ENCODE results near the gene DNHD1.
A peak's percentile ranks its signal among the peaks of the same experiment; 100 is the strongest.

Gene DNHD1

DNA sequence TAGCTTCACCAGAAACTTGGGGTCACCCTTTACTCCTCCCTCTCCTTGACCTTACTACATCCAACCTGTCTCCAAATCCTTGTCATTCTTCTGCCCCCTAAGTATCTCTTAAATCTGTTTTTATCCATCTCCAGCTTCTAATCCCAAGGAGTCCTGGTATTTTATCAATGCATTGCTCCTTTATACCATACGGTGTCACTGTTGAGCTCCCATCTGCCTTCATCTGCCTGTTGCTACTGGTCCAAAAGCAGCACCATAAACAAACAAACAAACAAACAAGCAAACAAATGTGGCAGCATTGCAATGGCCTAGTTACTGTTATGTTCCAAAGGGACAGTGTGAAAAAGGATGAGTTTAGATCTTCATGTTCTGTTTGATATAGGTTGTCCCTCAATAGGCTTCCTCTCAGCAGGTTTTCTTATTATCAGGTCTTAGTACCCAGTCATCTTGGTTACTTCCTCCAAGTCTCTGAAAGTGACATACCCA is 34.2 kb downstream of the DNHD1 start:
- no peak for DNase-seq

DNA sequence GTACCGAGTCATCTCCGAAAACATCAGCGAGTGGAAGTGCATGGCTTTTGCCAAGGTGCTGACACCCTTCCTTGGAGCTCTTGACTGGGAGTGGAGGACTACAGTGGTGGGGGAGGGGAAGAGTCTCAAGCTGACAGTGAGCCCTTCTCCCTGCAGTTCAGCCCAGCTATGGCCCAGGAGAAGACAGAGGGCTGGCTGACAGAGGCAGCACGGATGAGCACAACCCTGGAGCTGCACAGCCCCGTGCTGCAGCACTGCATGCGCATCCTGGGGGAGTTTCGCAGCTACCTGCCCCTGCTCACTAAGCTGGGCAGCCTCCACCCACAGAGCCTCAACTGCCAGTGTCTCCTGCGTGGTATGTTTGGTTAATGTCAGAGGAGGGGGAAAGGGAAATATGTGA is 41.4 kb downstream of the DNHD1 start:
- no peak for DNase-seq

DNA sequence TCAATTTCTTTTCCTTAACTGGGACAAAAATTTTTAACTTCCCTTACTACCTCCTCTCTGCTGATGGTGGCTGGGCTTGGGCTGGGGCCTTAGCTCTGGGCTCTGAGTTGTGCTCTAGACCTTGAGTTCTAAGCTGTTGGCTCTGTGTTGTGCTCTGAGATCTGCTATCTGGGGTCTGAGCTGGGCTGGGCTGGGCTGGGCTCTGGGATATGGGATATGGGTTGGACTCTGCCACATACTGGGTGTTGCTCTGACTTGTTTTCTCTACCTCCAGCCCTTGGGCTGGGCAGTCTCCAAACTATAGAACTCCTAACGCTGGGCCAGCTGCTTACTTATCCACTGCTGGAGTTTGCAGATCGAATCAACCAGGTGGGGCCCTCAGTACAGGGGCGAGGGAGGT is 41.9 kb downstream of the DNHD1 start:
- no peak for DNase-seq

DNA sequence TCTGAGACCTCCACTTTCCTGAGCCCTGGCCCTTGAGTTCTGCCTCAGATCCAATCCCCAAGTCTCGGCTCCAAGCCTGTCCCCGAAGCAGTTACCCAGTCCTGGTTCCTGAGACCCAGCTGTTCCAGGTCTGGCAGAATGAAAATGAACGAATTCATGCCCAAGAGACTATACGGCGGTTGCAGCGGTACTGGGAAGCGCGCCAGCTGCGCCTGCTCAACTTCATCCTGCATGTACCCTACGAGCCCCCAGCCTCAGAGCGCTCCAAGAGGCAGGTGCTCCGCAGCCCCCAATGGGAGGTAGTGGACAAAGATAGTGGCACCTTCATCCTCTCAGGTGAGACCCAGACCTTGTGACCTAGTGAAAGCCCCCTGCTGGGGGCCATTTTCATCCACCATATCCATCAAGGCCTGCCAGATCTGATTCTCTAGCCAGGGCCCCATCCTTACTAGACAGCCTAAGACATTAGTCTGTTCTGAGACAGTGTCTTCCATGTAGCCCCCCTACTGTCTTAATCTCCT is 42.7 kb downstream of the DNHD1 start:
- no peak for DNase-seq

DNA sequence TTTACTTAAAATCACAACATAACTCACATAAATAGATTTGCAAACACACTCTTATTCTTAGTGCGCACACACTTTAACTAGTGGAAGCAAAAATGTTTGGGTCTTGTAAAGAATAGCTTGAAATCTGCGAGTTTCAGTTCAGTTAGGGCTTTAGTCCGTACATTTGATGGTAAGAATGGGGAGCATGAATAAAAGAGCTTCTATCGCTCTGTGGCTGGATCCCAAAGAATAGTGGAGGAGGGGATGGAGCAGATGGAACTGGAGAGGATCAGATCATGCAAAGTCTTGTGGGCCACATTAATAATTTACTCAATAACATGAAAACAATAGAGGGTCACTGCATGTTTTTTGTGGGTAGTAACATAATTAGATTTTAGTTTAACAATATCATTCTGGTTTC is 44.3 kb downstream of the DNHD1 start:
- DNase-seq = no peak

DNA sequence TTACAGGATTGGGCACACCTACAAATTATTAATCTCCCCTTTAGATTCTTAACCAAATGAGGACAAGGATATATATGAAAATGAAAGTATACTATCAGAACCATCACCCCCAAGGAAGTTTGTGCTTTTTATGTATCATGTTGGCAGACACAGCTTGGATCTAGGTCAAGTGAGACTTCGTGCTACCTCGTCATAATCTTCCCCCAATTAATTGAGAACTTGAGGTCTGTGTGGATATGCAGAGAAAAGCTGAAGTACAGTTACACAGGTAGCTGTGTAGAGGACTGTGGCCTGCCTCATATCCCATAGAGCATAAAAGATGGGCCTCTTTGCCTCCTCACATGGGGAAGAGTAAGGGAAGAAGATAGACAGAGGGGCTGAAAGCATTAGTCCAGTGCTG is 45.6 kb downstream of the DNHD1 start:
- peak; percentile 13 for DNase-seq

DNA sequence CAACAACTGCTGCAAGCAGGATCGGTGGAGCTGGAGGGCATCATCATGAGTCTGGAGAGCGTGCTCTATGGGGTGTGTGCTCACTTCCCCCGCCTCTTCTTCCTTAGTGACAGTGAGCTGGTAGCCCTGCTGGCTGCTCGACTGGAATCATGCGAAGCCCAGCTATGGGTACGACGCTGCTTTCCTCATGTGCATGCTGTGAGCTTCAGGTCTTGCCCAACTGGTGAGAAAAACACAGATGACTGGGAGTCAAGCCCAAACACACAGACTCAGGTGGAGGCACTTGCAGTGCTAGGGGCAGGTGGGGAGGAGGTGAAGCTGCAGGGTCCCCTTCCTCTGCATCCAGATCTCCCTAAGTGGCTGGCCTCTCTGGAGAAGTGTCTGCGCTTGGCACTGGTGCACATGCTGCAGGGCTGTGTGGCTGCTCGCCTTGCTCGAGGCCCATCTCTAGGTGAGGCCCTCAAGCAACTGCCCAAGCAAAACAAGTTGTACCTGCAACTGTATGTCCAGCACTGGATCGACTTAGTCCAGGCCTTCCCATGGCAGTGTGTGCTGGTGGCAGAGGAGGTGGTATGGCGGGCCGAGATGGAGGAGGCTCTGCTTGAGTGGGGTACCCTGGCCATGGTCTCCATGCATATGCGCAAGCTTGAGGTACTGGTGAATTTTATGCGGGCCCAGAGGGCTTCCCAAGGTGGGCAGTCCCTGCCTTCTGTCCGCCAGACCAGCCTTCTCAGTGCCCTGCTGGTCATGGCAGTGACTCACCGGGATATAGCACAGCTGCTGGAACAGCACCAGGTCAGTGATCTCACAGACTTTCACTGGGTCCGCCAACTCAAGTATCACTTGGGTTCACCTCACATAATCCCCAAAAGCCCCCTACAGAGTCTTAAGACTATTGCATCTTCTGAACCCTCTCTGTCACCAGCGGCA is 48.1 kb downstream of the DNHD1 start:
- DNase-seq = no peak

DNA sequence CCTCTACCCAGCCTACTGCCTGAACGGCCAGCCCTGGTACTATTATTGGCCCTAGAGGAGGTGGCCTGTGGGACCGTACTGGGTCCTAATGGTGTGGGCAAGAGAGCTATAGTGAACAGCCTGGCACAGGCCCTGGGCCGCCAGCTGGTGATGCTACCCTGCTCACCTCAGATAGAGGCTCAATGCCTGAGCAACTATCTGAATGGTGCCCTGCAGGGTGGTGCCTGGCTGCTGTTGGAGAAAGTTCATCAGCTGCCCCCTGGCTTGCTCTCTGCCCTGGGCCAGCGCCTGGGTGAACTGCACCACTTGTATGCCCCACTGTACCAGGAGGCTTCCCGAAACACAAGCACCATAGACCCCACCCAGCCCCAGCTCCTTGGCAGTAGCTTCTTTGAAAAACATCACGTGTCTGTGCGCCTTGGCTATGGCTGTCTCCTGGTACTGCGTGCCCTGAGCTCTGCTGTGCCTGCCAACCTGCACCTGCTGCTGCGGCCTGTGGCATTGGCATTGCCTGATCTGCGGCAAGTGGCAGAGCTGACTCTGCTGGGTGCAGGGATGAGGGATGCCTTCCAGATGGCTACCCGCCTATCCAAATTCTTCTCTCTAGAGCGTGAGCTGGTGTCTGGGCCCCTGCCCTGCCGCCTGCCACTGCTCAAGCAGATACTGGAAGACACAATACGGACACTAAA is 49.0 kb downstream of the DNHD1 start:
- DNase-seq = no peak

DNA sequence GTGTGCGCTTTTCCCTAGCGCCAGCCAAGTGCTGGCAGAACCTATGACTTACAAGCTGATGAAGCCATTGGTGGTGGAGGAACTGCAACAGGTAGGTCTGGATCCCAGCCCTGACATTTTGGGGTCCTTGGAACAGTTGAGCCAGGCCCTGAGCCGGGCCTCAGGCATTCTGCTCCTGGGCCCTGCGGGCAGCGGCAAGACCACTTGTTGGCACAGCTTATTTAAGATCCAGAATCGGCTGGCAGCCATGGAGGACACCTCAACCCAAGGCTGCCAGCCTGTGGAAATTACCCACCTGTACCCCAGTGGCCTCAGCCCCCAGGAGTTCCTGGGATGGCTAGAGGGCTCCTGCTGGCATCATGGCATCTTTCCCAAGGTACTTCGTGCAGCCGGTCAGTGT is 49.7 kb downstream of the DNHD1 start:
- DNase-seq = no peak

DNA sequence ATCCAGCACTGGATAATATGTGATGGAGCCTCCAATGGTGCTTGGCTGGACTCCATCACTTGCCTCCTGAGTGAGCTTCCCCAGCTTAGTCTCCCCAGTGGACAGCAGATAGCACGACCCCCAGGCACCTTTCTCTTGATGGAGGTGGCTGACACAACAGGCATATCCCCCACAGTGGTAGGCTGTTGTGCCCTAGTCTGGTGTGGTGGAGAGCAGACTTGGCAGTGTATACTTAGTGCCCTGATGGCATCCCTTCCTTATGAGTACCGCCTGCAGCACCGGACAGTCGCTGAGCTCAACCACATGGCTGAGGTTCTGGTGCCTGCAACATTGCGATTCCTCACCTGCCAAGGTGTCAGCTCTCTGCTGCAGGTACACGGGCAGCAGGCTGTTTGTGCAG is 50.1 kb downstream of the DNHD1 start:
- DNase-seq = peak; percentile 29

DNA sequence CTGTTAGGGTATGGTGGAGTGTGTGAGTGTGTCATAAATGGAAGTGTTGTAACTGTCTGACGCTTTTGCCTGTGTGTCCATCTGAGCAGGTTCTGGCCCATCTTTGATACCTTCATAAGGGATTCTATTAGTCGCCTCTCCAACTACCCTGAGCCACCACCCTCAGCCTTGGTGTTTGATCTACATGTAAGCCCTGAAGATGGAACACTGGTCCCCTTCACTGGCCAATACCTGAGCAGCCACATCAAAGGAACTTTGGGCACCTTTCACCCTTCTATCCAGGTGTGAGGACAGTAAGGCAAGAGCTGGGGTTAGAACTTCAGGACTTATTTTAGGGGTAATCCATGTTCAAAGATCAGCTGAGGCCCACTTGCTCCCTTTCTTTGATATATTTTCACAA is 51.0 kb downstream of the DNHD1 start:
- peak; percentile 30 for DNase-seq

DNA sequence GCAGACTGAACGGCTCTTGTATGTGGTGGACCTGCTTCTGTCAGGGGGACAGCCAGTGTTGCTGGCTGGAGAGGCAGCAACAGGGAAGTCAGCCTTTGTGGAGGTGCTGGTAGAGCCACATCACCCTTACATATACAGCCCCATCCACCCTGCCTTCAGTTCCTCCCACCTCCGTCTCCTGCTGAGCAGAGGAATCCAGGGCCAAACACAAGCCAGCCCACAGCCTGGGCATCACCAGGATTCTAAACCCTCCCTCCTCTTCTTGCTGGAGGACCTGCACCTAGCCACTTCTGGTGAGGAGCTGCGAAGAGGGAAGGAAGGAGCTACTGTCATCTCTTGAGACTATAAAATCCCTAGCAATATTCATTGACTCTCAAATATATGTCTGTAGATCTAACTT is 51.6 kb downstream of the DNHD1 start:
- peak; percentile 38 for DNase-seq

DNA sequence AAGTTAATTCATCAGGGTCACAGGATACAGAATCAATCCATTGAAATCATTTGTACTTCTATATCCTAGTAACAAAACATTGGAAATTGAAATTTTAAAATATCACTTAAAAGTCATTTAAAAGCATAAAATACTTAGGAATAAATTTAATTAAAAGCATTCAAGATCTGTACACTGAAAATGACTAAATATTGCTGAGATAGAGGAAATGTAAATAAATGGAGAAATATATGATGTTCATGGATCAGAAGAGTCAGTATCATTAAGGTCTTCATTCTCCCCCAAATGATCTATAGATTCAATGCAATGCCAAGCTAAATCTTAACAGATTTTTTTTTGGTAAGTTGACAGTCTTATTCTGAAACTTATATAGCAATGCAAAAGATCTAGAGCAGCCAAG is 56.6 kb downstream of the DNHD1 start:
- DNase-seq = no peak

DNA sequence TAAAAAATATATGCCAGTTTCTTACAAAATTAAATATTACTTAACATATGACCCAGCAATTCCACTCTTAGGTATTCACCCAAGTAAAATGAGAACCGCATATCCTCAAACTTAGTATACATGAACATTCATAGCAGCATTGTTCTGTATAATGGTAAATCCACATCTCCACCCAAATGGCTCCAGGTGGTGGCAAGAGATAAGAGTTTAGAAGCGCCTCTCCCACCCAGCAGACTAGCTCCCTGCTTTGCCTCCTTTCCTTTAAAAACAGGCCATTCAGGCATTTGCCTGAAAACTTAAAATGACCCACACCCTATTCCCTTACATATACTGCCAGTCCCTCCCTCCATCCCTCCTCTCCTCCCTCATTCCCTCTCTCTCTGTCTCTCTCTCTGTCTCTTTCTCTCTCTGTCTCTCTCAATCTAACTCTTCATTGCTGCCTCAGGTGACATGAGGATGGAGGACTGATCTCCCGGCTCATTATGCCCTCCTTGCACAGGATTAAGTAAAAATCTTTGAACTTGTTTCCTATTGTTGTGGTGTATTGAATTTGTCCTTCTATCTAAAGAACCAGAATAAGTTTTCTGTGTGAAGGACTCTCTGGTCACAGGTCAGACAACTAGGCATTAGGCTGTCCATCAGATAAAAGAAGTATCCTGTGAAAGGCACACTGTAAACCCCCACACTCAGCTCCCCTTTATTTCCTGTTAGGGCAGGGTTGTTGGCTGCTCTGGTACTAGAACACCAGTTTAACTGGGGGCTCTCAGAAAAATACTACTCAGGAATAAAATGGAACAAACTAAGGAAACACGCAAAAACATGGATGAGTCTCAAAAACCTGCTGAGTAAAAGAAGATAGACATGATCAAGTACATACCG is 58.0 kb downstream of the DNHD1 start:
- DNase-seq = no peak

DNA sequence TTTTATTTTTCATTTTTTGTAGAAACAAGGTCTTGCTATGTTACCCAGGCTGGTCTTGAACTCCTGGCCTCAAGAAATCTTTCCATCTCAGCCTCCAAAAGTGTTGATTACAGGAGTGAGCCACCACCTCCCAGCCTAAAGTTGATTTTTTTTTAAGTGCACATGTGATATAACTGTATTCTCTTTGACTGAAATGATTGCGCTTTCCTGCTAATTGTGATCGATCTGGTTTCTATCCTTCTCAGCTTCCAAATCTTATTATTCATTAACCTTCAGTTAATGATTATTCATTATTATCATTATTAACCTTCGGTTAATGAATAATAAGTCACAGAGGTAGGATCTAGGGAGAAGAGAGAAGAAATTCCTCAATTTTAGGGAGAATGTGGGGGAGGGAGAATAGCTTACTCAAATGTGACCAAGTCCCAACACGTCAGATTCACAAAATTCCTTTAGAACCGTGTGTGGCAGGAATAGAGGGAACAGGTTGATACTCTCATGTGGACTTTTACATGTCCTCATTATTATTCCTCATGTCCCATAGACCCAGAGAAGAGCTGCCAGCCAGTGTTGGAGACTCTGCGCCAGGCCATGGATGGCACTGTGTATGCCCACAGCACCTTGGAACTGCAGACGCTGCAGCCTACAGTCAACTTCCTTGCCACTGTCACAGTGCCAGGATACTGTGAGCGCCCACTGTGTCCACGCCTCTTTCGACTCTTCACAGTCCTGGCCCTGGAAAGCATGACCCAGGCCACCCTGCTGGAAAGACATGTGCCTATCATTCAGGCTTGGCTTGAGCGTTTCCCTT is 59.3 kb downstream of the DNHD1 start:
- no peak for DNase-seq

DNA sequence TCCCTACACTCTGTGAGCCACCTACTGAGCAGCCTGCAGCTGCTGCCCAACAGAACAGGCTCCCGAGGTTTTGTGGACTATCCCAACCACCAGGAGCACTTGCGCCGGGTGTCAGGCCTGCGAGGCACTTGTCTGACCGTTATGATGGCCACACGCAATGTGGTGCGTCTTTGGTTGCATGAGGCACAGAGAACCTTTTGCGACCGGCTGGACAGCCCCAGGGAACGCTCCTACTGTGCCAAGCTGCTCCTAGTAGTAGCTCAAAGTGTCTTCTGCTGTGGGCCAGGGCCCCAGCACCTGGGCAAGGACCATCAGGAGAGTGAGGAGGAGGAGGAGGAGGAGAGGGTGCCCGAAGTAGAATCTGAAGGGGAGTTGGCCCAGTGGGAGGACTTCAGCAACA is 60.0 kb downstream of the DNHD1 start:
- DNase-seq = no peak

DNA sequence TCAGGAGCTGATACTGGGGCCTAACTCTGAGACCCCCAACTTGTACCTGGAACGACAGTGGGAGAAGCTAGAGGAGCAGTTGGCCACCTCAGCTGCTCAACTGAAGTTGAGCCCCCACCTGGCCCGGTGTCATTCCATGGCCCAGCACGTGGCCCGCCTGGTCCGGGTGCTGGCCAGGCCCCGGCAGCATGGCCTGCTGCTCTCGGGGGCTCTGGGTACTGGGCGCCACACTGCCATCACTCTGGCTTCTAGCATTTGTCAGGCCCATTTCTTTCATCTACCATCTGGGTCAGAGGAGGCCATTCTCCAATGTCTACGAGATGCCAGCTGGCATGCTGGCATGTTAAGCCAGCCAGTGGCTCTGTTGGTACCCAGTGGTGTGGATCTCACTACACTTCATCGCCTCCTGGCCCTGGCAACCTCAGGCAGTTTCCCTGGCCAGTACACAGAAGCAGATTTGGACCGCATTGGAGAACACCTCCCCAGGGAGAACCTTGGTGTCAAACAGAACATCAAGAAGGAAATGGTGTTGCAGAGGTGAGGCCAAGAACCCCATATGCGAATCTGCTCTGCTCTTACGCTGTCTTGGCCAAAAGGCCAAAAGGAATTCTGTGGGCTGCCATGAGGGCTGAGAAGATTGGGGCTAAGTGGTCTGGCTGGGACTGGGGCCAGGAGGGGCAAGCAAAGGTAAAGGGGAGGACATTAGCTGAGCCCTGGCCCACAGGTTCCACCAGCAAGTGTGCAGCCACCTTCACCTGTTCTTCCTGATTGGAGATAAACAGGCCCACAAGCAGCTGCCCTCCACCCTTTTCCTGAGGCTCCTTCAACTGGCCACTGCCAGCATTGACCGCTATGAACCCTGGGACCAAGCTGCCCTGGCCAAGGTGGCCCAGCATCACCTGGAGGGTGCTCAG is 60.9 kb downstream of the DNHD1 start:
- peak; percentile 38 for DNase-seq

DNA sequence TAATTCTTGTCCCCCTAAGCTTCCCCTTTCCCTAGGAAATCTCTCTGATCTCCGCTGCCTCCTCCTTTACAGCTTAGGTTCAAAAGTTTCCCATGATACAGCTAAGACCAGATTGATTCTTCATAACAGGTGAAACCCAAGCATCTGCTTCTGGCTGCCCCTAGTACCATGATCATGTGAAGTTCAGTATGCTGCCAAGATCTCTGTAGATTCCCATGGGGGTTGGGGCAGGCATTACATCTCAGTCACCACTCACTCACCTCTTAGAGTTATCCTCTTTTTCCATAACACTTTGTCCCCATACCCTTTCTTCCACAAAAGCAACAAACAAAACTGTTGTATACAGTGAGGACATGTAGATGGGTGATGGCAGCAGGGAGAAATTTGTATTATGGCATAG is 62.3 kb downstream of the DNHD1 start:
- DNase-seq = peak; percentile 3

DNA sequence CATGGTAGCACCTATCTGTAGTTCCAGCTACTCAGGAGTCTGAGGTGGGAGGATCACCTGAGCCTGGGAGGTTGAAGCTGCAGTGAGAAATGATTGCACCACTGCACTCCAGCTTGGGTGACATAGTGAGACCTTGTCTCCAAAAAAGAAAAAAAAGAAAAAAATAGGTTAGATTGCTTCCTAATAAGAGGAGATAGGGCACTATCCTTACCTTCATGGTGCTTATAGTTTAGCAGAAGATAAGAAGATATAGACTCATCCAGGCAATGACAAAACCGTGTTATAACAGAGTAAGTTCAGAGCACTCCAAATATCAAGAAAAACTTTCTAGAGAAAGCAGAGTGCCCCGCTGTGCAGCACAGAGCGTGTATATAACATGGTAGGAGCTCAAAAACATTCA is 64.2 kb downstream of the DNHD1 start:
- DNase-seq = no peak

DNA sequence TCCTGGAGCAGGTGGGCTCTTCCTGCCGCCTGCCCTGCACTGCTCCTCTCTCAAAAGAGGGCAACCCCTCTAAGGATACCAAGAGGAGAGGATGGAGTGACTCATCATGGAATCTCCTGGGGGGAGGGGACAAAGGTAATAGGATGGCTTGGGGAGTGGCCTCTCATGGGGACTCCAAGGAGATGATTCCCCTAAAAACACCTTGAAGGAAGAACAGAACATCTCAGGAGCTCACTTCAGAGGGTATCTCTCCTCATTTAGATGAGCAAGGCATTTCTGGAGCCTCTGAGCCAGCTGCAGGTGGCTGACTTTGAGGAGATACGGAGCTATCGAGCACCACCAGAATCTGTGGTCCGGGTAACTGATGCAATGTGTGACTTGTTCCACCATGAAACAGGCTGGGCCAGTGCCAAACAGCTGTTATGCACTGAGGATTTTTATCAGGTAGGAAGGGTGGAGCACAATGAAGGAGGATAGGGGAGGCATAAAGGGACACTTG is 66.1 kb downstream of the DNHD1 start:
- DNase-seq = no peak

DNA sequence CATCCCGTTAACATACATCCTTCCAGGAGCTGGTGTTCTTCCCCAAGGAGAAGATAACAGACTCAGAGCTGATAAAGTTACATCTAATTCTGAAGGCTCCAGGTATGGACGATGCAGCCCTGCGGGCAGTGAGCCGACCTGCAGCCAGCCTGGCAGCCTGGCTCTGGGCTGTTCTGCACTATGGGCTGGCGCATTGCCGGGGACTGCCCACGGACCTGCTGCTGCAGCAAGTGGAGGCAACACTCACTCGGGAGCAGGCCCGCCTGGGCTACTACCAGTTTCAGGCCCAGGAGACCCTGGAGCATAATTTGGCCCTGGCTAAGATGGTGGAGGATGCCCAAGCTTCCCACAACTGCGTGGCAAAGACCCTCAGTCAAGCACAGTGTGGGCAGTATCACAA is 66.6 kb downstream of the DNHD1 start:
- DNase-seq = no peak
